Measurements from ENCODE around the gene DMXL2. TPM values are rescaled to one million over a fixed set of nuclear protein-coding genes. Genes with fewer than 3 reads are reported as not detected.
"Not testable (repeated sequence)": the region's sequence is repeated elsewhere in the genome, so short reads cannot be mapped to it uniquely, and the experiment has no call there.

DMXL2 gene
- total RNA-seq, 1 experiment from 2014 or later = 21.3 TPM

DNA sequence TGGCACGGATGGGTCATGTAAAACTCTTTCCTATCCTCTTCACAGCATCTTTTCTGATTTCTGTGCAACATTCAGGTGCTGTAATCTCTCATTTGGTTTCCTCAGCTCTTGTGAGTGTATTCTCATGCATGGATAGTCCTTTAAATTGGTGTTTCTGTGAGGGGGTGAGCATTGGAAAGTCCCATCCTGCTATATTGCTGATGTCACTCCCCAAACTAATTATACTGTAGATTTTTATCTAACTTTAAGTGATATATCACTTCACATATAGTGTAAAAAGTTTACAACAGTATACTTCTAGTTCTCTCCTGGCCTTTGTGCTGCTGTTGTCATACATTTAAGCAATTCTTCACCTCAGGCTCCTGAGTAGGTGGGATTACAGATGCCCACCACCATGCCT, 178.5 kb downstream of the DMXL2 start:
- in situ Hi-C loops (cut with HindIII; ENCODE audit: low sequenced_read_pairs) = no loop called here
- no peak for DNase-seq (ENCODE audit: low spot score)

- in situ Hi-C loops (cut with HindIII; ENCODE audit: low sequenced_read_pairs) = no loop called here
- no peak for DNase-seq (ENCODE audit: low spot score)
Measured at GRCh38 chr15:51443282-51443914, 179.2 kb downstream of the DMXL2 start.

DNA sequence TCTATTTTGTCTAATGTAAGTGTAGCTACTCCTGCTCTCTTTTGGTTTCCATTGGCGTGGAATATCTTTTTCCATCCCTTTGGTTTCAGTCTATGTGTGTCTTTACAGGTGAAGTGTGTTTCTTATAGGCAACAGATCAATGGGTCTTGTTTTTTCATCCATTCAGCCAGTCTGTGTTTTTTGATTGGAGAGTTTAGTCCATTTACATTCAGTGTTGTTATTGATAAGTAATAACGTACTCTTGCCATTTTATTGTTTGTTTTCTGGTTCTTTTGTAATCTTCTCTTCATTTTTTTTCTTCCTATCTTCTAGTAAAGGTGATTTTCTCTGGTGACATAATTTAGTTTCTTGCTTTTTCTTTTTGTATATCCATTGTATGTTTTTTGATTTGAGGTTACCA, 184.0 kb downstream of the DMXL2 start:
- in situ Hi-C loops (cut with HindIII; ENCODE audit: low sequenced_read_pairs) = no loop called here
- no peak for DNase-seq (ENCODE audit: low spot score)

- in situ Hi-C loops (cut with HindIII; ENCODE audit: low sequenced_read_pairs) = no loop called here
- DNase-seq (ENCODE audit: low spot score) = no peak
Measured at GRCh38 chr15:51425517-51426040, 197.0 kb downstream of the DMXL2 start.

- DNase-seq (ENCODE audit: low spot score) = no peak
- in situ Hi-C loops (cut with HindIII; ENCODE audit: low sequenced_read_pairs) = no loop called here
Measured at GRCh38 chr15:51424780-51425179, 197.8 kb downstream of the DMXL2 start.

DNA sequence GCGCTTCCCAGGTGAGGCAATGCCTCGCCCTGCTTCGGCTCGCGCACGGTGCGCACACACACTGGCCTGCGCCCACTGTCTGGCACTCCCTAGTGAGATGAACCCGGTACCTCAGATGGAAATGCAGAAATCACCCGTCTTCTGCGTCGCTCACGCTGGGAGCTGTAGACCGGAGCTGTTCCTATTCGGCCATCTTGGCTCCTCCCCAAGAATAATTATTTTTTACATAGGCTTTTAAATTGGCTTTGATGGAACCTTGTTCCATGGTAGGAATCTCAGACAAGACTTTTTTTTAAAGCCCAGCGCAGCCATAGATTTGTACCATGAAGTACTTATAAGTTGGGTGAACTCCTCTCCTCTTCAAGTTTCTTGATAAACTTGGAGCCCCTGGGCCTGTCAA, 199.5 kb downstream of the DMXL2 start:
- in situ Hi-C loops (cut with HindIII; ENCODE audit: low sequenced_read_pairs); DNase-seq (ENCODE audit: low spot score): not testable (repeated sequence)

DNA sequence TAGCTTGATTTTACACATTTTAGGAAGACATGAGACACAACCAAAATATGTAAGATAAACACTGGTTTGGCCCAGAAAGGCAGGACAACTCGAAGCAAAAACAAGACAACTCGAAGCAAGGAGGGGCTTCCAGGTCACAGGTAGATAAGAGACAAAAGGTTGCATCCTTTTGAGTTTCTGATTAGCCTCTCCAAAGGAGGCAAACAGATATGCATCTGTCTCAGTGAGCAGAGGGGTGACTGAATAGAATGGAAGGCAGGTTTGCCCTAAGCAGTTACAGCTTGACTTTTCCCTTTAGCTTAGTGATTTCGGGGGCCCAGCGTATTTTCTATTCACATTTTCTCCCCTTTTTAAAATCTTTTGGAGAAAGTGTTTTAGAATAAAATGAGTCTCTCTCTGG, 206.4 kb downstream of the DMXL2 start:
- no peak for DNase-seq (ENCODE audit: low spot score)
- in situ Hi-C loops (cut with HindIII; ENCODE audit: low sequenced_read_pairs) = no loop called here

DNA sequence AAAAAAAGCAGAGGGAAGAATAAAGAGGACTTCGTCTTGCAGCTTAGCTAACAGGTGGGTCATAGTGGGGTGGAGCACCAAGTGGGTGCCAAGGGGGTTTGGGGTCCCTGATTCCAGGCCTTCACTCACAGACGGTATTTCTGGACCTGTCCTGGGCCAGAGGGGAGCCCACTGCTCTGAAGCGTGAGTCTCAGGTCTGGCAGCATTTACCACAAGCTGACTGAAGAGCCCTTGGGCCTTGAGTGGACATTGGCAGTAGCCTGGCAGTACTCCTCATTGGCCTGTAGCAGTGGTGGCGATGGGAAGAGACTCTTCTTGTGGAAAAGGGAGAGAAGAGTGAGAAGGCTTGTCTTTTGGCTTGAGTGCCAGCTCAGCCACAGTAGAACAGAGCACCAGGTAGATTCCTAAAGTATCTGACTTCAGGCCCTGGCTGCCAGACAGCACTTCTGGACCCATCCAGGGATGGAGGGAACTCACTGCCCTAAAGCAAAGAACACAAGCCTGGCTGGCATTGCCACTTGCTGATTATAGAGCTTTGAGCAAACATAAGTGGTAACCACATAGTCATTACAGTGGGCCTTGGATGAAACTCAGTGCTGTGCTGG, 208.2 kb downstream of the DMXL2 start:
- in situ Hi-C loops (cut with HindIII; ENCODE audit: low sequenced_read_pairs) = no loop called here
- no peak for DNase-seq (ENCODE audit: low spot score)

GRCh38 chr15:51405693-51406523, 216.7 kb downstream of the DMXL2 start:
- DNase-seq (ENCODE audit: low spot score) = no peak
- in situ Hi-C loops (cut with HindIII; ENCODE audit: low sequenced_read_pairs) = no loop called here

DNA sequence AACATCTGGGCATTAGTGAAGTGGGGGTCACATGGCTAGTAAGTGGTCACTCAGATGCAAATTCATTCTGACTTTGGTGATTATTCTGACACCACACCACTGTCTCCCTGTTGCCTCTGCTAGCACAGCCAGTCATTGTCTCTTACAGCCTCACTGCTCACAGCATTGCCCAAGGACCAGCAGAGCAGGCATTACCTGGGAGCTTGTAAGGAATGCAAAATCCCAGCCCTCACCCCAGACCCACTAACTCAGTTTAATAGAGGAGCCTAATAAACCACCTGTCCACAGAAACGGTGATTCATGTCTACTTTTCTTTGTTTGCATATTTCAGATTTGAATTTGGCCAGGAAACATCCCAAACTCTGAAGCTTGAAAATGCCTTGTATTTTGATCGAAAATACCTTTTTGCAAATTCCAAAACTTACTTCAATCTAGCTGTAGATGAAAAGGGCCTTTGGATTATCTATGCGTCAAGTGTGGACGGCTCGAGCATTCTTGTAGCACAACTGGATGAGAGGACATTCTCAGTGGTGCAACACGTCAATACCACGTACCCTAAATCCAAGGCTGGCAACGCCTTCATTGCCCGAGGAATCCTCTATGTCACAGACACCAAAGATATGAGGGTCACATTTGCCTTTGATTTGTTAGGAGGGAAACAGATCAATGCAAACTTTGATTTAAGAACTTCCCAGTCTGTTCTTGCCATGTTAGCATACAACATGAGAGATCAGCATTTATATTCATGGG, 218.4 kb downstream of the DMXL2 start:
- DNase-seq (ENCODE audit: low spot score) = no peak
- in situ Hi-C loops (cut with HindIII; ENCODE audit: low sequenced_read_pairs) = no loop called here

GRCh38 chr15:51403072-51403878, 219.3 kb downstream of the DMXL2 start:
- peak; percentile 43 for DNase-seq (ENCODE audit: low spot score)
- in situ Hi-C loops (cut with HindIII; ENCODE audit: low sequenced_read_pairs) = no loop called here

DNA sequence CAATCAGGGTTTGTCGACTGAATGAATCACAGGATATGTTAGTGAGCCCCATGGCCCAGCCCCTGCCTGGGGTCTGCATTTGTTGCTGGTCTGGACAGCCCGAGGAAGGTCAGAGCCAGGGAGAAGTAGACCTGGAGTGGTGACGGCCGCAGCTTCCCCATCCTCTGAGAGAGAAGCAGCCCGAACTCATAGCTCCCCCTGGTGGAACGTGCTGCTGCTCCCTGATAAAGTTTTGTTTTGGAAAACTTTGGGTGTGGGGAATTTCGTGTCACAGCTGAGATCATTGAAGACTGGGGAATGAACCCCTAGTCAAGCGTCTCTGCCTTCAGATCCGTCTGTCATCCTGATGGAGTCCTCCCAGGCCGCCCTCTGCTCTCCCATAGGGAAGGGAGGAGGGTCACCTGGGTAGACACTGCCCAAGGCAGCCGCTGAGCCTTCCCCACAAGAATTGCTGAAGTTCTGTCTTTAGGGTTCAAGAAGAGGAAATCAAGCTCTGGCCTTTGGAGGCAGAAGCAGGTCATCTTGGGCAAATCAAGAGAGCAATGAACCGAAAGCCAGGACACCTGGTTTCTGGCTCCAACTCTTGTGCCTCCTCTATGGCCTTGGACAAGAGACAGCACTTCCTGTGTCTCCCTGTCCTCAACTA, 220.6 kb downstream of the DMXL2 start:
- DNase-seq (ENCODE audit: low spot score) = no peak
- in situ Hi-C loops (cut with HindIII; ENCODE audit: low sequenced_read_pairs) = no loop called here

- in situ Hi-C loops (cut with HindIII; ENCODE audit: low sequenced_read_pairs) = no loop called here
- DNase-seq (ENCODE audit: low spot score) = no peak
Measured at GRCh38 chr15:51401051-51401780, 221.4 kb downstream of the DMXL2 start.

DNA sequence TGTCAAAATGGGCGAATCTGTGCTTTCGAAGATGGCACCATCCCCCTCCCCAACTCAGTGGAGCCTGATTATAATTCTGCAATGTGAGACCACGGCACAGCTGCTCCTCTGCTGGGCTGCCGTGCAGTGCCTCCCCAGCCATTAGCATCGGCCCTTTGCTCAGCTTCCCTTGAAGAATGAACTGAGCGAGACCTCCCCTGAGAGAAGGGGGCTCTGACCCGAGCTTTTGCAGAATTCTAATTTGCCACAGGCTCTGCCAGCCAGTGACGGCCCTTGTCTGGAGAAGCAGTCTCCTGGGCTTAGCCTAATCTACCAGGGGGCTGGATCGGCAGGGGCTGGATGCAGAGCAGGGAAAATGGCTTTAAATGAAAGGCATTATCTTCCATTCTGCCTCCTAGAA, 223.9 kb downstream of the DMXL2 start:
- in situ Hi-C loops (cut with HindIII; ENCODE audit: low sequenced_read_pairs) = no loop called here
- DNase-seq (ENCODE audit: low spot score) = no peak
